ENCODE measurements around the gene TAF6L. TPM values are rescaled to one million over a fixed set of nuclear protein-coding genes. Genes with fewer than 3 reads are reported as not detected.
"Not testable (repeated sequence)": the region's sequence is repeated elsewhere in the genome, so short reads cannot be mapped to it uniquely, and the experiment has no call there.

TAF6L gene
- total RNA-seq, 1 donor from 2014 or later = 40.2 TPM

GRCh38 chr11:62726915-62727164, 44.4 kb upstream of the TAF6L start:
- Mint-ChIP-seq H3K9me3 (no peaks in the 10 kb centered on the region), H3K36me3 (peaks cover 15% of the 10 kb centered on the region), H3K27me3 (ENCODE audit: low read depth) (no peaks in the 10 kb centered on the region), H3K27ac (peak overlapping the region; percentile 100), H3K4me3 (peak overlapping the region; percentile 95), H3K4me1 (peaks cover 49% of the 10 kb centered on the region)
- DNase-seq (ENCODE audit: low spot score in 2 of 2, unreplicated experiment in 2 of 2) = no peak
- TF ChIP-seq CTCF (IDR thresholded peaks at IDR 0.05; ENCODE audit: unreplicated experiment) = no peak

DNA sequence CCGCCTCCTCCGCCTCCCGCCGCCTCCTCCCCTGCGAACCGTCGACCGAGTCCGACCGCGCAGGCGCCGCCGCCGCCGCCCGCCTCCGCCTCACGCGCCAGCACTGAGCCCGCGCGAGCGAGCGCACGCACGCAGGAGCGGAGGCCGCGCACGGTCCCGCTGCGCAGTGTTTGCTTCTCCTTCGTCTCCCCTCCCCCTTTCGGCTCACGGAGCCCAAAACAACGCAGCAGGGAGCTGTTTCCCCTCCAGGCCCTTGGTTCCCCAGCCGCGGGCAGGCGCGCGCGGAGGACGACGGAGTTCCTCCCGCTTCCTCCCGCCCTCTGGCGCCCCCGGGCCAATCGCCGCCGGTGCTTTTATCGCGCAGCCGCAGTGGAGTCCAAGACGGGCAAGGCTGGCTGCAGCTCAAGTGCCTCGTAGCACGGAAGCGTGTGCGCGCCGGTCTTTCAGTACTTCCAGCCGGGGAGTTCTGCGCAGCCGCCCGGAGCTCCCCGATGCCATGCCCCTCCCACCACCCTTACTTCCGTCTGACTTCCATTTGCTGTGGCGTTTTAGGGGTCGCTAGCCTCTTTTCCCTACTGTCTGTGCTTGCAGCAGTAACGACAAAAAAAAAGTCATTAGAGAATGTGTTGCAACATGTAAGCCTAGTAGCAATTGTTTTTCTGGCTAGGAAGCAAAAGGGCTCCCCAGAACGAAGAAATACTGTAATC, 43.9 kb upstream of the TAF6L start, which contains the start of gene HNRNPUL2:
TSS of gene HNRNPUL2 (minus strand) at position 293 of the 707 bp plus-strand sequence. CDS start 301 bp downstream, outside the sequence.
- TF ChIP-seq CTCF (IDR thresholded peaks at IDR 0.05; ENCODE audit: unreplicated experiment) = no peak

GRCh38 chr11:62727872-62728170, 43.4 kb upstream of the TAF6L start:
- Mint-ChIP-seq H3K4me1 (peaks cover 46% of the 10 kb centered on the region), H3K27me3 (ENCODE audit: low read depth) (no peaks in the 10 kb centered on the region), H3K4me3 (peak overlapping the region; percentile 95), H3K36me3 (peaks cover 5% of the 10 kb centered on the region), H3K27ac (peak overlapping the region; percentile 100), H3K9me3 (no peaks in the 10 kb centered on the region)
- no peak for TF ChIP-seq CTCF (IDR thresholded peaks at IDR 0.05; ENCODE audit: unreplicated experiment)
- DNase-seq (ENCODE audit: low spot score in 2 of 2, unreplicated experiment in 2 of 2) = peak; percentile 68 to 79

More for the DNA sequence above, 43.9 kb upstream of the TAF6L start, which contains the start of gene HNRNPUL2:
- peak within 1 kb of the TSS; percentile 100 for H3K27ac Mint-ChIP-seq
- peak within 1 kb of the TSS; percentile 95 for H3K4me3 Mint-ChIP-seq
- no peaks in the 10 kb centered on the region for H3K27me3 Mint-ChIP-seq (ENCODE audit: low read depth)
- peak; percentile 98 to 99 for DNase-seq (ENCODE audit: low spot score in 2 of 2, unreplicated experiment in 2 of 2)
- no peaks in the 10 kb centered on the region for H3K9me3 Mint-ChIP-seq
- H3K36me3 Mint-ChIP-seq = peaks cover 10% of the 10 kb centered on the region
- H3K4me1 Mint-ChIP-seq = peaks cover 46% of the 10 kb centered on the region

GRCh38 chr11:62728171-62728988, 42.8 kb upstream of the TAF6L start, which contains the start of gene TTC9C:
TTC9C (plus strand) TSS chr11:62728486; CDS start chr11:62728849, 363 bp downstream.
- Mint-ChIP-seq H3K4me1 (peaks cover 45% of the 10 kb centered on the region), H3K27ac (peak within 1 kb of the TSS; percentile 100), H3K4me3 (peak within 1 kb of the TSS; percentile 95), H3K9me3 (no peaks in the 10 kb centered on the region), H3K27me3 (ENCODE audit: low read depth) (no peaks in the 10 kb centered on the region), H3K36me3 (peaks cover 9% of the 10 kb centered on the region)
- DNase-seq (ENCODE audit: low spot score in 2 of 2, unreplicated experiment in 2 of 2) = peak; percentile 76 to 80
- no peak for TF ChIP-seq CTCF (IDR thresholded peaks at IDR 0.05; ENCODE audit: unreplicated experiment)

- not testable (repeated sequence) for H3K27me3 Mint-ChIP-seq (ENCODE audit: low read depth); H3K36me3 Mint-ChIP-seq; H3K9me3 Mint-ChIP-seq; DNase-seq (ENCODE audit: low spot score in 2 of 2, unreplicated experiment in 2 of 2)
- H3K27ac Mint-ChIP-seq = peak overlapping the region; percentile 73
- H3K4me1 Mint-ChIP-seq = peaks cover 29% of the 10 kb centered on the region
- H3K4me3 Mint-ChIP-seq = peak overlapping the region; percentile 95
Measured at GRCh38 chr11:62730076-62730475, 41.1 kb upstream of the TAF6L start.

DNA sequence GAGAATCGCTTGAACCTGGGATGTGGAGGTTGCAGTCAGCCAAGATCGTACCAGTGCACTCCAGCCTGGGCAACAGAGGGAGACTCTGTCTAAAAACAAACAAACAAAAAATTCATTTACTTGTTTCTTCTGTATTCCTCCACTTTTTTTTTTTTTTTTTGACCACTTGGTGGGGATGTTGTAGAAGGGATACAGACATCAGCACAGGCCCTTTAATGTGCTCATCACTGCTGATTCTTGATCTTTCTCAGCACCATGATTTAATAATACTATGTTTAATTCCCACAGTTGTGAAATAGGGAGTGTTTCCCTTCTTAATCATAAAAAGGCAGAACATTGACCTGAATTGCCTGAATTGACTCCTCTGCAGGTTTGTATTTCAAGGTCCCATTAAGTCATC, 38.4 kb upstream of the TAF6L start:
- no peak for DNase-seq (ENCODE audit: low spot score in 2 of 2, unreplicated experiment in 2 of 2)
- no peak overlapping the region for H3K4me3 Mint-ChIP-seq
- H3K27ac Mint-ChIP-seq = no peak overlapping the region
- TF ChIP-seq CTCF (IDR thresholded peaks at IDR 0.05; ENCODE audit: unreplicated experiment) = no peak
- H3K9me3 Mint-ChIP-seq = no peaks in the 10 kb centered on the region
- H3K4me1 Mint-ChIP-seq = peaks cover 18% of the 10 kb centered on the region
- no peaks in the 10 kb centered on the region for H3K27me3 Mint-ChIP-seq (ENCODE audit: low read depth)
- peaks cover 12% of the 10 kb centered on the region for H3K36me3 Mint-ChIP-seq
